SK-N-MC (cell line): Measurements from ENCODE around the gene LIPC.

Source experiments
- EZH2 ChIP-seq: fragments of 200-600 bp; sonication (generic); IDR thresholded peaks from one replicate; pipeline ENCODE4 v1.6.1; 2017; ENCODE audit warnings: antibody characterized with exemption
- FOXP2 ChIP-seq: optimal IDR thresholded peaks from 2 replicates; pipeline ENCODE3; 2011; ENCODE audit warnings: mild to moderate bottlenecking, moderate library complexity; ENCODE audit not compliant: insufficient read depth; ENCODE audit errors: extremely low read length, control extremely low read depth
- POLR2AphosphoS5 ChIP-seq: IDR thresholded peaks from 2 replicates; pipeline ENCODE4 v1.6.1; 2012; ENCODE audit warnings: mild to moderate bottlenecking, low read depth, low read length, borderline replicate concordance

DNA sequence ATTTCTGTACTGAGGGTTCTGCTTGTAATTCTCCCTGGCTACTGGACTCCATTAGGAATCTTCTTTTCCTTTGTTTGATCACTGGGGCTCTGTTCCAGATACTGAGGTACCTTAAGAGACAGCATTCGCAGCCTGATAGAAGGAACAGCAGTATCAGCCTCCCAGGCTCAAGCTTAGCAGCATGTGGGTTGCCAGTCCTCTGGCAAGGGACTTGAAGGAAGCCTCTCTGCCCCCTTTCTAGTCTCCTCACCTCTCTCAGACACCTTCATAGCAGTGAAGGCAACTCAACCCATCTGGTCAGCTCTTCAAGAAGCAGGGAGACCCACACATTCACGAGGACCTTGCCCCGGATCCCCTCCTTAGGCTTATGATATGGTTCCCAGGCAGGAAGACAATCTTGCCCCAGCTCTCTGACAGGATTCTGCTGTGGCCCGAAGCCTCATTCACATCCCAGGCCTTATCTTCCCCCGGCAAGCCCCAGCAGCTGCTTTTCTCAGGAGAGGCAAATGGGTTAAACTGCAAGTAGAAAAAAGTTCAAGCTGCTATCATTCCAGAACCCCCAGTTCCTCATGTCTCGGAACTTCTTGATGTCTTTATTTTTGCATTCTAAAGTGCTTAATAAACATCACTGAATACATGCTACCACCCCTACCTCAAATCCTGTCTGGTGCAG is 153.1 kb downstream of the LIPC start:
- TF ChIP-seq POLR2AphosphoS5 (no peak), EZH2 (no peak), FOXP2 (no peak)
